GM21576 (cell line): ENCODE results near the gene ABTB1.
"Not testable (repeated sequence)": the region's sequence is repeated elsewhere in the genome, so short reads cannot be mapped to it uniquely, and the experiment has no call there.

Source experiments
- ATAC-seq: cut with Tn5 transposase; IDR thresholded peaks from one replicate; pipeline ENCODE4 v1.9.1; 2021; ENCODE audit warnings: mild to moderate bottlenecking, moderate library complexity; ENCODE audit not compliant: unreplicated experiment

Gene ABTB1

GRCh38 chr3:127702151-127702578 lies 29.4 kb downstream of the ABTB1 start:
- ATAC-seq, result no peak

GRCh38 chr3:127704840-127705239 lies 32.1 kb downstream of the ABTB1 start:
- ATAC-seq, result not testable (repeated sequence)

- no peak for ATAC-seq
Measured at GRCh38 chr3:127706312-127706711, 33.6 kb downstream of the ABTB1 start.

GRCh38 chr3:127706785-127707351 lies 34.1 kb downstream of the ABTB1 start:
- no peak for ATAC-seq

- no peak for ATAC-seq
Measured at GRCh38 chr3:127707851-127708411, 35.2 kb downstream of the ABTB1 start.

GRCh38 chr3:127708837-127709236 lies 36.1 kb downstream of the ABTB1 start:
- no peak for ATAC-seq

GRCh38 chr3:127709320-127710060 lies 36.7 kb downstream of the ABTB1 start:
- no peak for ATAC-seq

- no peak for ATAC-seq
Measured at GRCh38 chr3:127710155-127710941, 37.6 kb downstream of the ABTB1 start.

- no peak for ATAC-seq
Measured at GRCh38 chr3:127711021-127711695, 38.4 kb downstream of the ABTB1 start.

GRCh38 chr3:127711896-127712295 lies 39.1 kb downstream of the ABTB1 start:
- no peak for ATAC-seq

GRCh38 chr3:127712461-127712860 lies 39.7 kb downstream of the ABTB1 start:
- ATAC-seq, result no peak

- no peak for ATAC-seq
Measured at GRCh38 chr3:127712881-127713771, 40.4 kb downstream of the ABTB1 start.

GRCh38 chr3:127714125-127714571 lies 41.4 kb downstream of the ABTB1 start:
- ATAC-seq, result no peak

- ATAC-seq, result no peak
Measured at GRCh38 chr3:127714866-127715265, 42.1 kb downstream of the ABTB1 start.

GRCh38 chr3:127715532-127715931 lies 42.8 kb downstream of the ABTB1 start:
- no peak for ATAC-seq

GRCh38 chr3:127716384-127716783 lies 43.6 kb downstream of the ABTB1 start:
- ATAC-seq, result no peak

GRCh38 chr3:127717357-127718244 lies 44.8 kb downstream of the ABTB1 start:
- no peak for ATAC-seq

- ATAC-seq, result no peak
Measured at GRCh38 chr3:127718245-127718915, 45.6 kb downstream of the ABTB1 start.
